Inflammatory macrophage treated with lipopolysaccharide for 4 hours (primary cell): ENCODE data around the gene MUC2.

Experiments used
- DNase-seq: peaks from one replicate; pipeline ENCODE4 v3.0.0-alpha.2; 2020

Gene MUC2

GRCh38 chr11:1036931-1037330 is 37.7 kb upstream of the MUC2 start:
- no peak for DNase-seq

- no peak for DNase-seq
Observed at GRCh38 chr11:1037506-1038055, 37.1 kb upstream of the MUC2 start.

- DNase-seq: no peak
Observed at GRCh38 chr11:1038361-1038760, 36.3 kb upstream of the MUC2 start.

GRCh38 chr11:1038921-1039320 is 35.8 kb upstream of the MUC2 start:
- DNase-seq: no peak

GRCh38 chr11:1039481-1040427 is 34.9 kb upstream of the MUC2 start:
- no peak for DNase-seq

- no peak for DNase-seq
Observed at GRCh38 chr11:1040428-1041148, 34.1 kb upstream of the MUC2 start.

- no peak for DNase-seq
Observed at GRCh38 chr11:1041149-1041467, 33.6 kb upstream of the MUC2 start.

- no peak for DNase-seq
Observed at GRCh38 chr11:1041471-1041870, 33.2 kb upstream of the MUC2 start.

GRCh38 chr11:1041936-1042608 is 32.6 kb upstream of the MUC2 start:
- no peak for DNase-seq

- DNase-seq: no peak
Observed at GRCh38 chr11:1042626-1043562, 31.8 kb upstream of the MUC2 start.

- DNase-seq: no peak
Observed at GRCh38 chr11:1043563-1044096, 31.0 kb upstream of the MUC2 start.

GRCh38 chr11:1044160-1044559 is 30.5 kb upstream of the MUC2 start:
- DNase-seq: no peak

GRCh38 chr11:1047595-1048156 is 27.0 kb upstream of the MUC2 start:
- no peak for DNase-seq

- no peak for DNase-seq
Observed at GRCh38 chr11:1048375-1049070, 26.2 kb upstream of the MUC2 start.

GRCh38 chr11:1049071-1049405 is 25.6 kb upstream of the MUC2 start:
- DNase-seq: no peak

GRCh38 chr11:1049431-1049891 is 25.2 kb upstream of the MUC2 start:
- peak; percentile 47 for DNase-seq

GRCh38 chr11:1049911-1050580 is 24.6 kb upstream of the MUC2 start:
- no peak for DNase-seq

GRCh38 chr11:1050581-1051355 is 23.9 kb upstream of the MUC2 start:
- peak; percentile 47 for DNase-seq

- DNase-seq: no peak
Observed at GRCh38 chr11:1051356-1052132, 23.1 kb upstream of the MUC2 start.
